NCI-H526 treated with DMSO at 0.1 percent for 48 hours (cell line): ENCODE data around the gene NGDN.
"Not testable (repeated sequence)": the region's sequence is repeated elsewhere in the genome, so short reads cannot be mapped to it uniquely, and the experiment has no call there.

Experiments used
- DNase-seq: peaks from one replicate; lab custom pipeline; 2025; lab: John Stamatoyannopoulos, UW

NGDN gene

DNA sequence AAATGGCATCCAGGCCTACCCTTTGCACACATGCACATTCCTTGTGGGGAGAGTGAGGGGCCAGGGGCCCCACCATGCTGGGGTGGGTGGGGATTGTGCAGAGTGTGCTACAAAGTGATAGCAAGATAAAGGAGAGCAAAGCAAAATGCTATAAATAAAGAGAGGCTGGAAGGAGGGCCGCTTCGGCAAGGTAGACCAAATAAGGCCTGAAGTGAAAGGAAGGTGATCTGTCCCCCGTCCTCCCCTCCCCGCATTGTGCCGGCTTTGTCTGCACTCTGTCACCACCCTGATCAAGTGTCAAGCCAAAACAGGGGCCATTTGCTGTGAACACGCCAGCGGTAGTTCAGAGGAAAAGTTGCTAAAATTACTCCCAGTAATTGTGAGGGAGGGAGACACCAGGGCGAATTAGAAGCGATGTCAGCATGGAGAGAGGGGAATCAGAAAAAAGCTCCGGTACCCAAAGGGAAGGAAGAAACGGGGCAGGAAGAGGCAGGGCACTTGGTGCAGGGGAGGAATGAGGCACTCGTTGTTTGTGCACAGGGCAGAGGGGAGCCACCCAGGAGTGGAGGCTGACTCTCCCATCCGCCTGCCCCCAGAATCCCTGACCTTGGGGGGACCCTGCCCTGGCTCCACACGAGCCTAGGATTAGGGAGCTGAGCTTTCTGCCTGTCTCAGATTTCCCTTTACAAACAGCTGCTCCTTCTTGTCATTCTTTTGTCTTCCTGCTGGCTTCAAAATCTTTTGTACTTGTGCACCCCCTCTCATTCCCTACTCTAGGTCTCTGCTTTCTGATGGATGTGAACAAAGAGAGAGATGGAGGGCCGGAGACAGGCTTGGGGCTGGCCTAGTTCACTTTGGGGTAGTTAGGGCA, 31.2 kb upstream of the NGDN start:
- no peak for DNase-seq

DNA sequence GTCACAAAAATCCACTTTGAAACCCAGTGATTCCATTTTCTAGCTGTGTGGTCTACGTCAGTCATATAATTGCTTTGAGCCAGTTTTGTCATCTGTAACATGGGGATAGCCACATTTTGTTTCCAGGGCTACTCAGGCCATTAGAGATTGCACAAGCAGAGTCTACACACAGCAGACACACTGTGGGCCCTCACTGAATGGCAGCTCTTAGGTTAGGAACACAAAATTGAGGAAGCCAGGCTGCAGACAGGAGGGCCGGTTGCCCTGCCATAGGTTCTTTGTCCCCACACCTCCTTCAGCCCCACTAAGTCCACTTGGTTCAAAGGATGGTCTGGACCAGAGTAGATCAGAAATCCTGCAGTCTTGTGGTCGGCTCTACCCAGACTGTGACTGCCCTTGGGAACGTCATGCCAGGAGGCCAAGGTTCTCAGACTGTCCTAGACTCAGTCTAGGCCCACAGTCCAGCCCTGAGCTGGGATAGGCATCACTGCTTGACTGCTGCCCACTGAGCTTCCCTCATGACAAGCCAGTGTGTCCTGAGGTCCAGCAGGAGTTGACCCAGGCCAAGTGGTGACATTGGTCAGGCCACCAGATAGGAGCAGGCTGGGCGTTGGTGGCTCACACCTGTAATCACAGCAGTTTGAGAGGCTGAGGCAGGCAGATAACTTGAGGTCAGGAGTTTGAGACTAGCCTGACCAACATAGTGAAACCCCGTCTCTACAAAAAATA, 30.2 kb upstream of the NGDN start:
- no peak for DNase-seq

DNA sequence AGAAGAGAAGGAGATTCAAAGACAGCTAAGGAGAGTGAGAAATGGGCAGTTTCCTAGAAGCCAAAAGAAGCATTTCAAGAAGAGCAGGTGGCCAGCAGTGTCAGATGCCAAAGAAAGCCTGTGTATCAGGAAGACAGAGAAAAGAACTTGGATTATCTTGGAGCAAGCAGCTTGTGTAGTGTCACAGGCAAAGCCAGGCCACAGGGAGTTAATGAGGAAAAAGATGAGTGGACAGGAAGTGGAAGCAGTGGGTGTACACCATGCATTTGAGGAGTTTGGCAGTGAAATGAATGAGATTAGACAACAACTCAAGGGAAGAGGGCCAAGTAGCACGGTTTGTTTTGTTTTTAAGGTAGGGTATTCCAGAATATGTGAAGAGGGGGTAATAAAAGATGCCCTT, 28.4 kb upstream of the NGDN start:
- DNase-seq: no peak

DNA sequence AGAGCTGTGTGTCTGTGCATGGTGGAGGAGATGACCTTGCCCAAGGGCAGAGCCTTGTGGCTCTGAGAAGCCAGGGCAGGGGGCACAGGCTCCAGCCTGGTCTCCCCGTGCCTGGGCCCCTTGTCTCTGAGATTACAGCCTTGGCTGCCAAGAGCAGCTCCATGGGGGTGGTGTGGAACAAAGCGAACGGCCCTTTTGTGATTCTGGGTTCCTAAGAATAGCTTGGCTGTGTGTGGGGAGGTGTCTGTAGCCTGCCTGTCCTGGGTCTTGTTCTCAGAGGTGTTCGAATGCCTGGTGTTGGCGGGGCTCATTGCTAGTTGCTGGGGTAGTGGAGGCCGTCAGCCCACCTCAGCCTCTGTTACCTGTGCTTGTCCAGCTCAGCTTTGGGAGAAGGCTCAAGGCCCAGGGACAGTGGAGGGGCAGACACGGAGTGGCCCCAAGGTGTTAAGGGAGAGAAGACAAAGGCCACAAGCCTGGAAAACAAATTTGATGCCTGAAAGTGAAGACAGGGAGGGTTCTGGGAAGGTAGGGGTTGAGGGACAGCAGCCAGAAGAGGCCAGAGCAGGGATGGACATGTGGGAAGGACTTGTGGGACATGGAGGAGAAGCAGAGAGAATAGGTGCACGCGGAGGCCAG, 26.7 kb upstream of the NGDN start:
- no peak for DNase-seq

DNA sequence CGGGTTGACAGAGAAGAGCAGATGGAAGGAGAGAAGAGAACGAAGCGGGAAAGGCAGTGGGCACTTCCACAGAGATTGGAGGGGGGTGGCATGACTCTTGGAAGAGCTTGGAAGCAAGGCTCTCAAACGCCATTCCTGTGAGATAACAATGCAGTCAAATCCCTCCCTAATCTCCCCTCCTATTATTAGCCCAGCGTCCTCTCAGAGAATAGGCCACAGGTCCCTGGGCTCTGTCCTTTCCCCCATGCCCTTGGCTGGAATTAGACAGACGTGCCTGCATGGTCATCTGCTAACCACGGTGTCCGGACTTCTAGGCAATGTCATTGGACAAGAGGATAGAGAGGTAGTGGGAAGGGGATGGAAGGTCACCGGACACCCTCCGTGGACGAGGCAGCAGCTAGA, 26.1 kb upstream of the NGDN start:
- no peak for DNase-seq

DNA sequence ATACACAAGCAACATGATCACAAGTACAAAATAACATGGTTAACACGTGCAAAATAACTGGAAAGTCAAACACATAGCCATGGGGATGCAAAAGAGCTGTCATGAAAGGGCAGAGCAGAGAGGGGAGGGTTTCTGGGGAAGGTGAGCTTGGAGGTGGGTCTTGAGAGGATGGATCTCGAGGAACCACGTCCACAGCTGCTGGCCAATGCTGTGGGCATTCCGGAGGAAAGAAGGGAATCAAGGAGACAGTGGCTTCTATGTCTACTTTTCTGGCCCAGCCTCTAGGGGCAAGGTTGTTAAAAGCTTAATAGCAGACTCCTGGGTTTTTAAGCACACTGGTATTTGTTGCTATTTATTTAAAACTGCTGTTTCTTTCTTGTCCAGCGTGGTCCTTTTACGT, 25.6 kb upstream of the NGDN start:
- no peak for DNase-seq

DNA sequence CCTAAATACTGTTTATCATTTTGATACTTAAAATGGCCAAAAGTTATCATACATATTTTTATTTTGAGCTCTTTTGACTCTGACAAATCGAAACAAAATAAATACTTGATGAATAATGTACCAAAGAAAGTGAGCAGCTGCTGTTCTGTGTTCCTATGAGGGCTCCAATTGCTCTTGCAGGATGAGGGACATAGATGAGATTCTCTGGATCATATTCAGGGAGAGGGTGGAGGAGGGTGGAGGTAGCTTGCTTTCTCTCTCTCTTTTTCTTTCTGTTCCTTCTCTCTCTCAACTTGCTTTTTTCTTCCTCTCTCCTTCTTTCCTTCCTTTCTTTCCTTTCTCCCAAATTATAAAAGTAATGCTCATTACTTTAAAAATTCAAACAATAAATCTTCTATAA, 25.2 kb upstream of the NGDN start:
- DNase-seq: no peak

DNA sequence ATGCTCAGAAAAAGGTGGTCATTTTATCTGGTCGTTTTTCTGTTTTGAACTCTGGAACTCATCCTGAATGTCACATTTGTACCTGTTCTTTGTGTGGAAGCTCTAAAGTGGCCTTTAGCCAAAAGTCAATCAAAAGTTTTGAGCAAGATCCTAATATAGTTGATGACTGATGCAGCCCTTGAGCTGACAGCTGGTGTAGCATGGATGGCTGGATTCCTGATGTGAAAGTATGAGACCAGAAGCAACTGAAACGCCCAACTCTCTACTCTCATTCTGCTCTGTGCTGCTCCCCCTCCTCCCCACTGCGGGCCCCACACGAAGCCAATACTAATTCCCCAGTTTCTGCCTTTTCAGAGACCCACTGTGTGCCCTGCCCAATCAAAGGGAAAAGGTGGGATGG, 23.7 kb upstream of the NGDN start:
- no peak for DNase-seq

DNA sequence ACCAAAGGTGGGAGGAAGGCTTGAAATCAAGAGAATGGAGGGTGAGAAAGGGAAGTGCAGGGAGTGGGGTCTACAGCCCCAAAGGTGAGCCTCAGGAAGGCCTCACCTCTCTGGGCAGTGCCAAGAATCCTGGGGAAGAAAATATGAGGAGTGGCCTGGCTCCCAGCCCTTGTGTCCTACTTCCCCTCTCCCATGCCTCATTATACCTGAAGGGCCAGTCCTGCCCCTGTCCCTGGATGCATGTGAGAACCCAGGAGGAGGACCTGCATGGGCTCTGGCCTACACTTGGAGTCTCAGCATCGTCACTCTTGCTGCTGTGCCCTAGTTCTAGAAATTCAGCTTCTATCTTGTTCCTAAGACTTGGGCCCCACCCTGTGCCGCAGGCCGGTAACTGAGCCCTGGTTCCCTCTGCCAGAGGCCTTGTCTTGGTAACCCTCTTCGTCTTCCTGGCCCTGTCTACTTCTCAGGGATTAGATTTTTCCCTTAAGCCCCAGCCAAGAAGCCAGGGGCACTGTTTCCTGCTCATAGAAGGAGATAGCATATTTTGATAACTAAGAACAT, 23.1 kb upstream of the NGDN start:
- DNase-seq: no peak

DNA sequence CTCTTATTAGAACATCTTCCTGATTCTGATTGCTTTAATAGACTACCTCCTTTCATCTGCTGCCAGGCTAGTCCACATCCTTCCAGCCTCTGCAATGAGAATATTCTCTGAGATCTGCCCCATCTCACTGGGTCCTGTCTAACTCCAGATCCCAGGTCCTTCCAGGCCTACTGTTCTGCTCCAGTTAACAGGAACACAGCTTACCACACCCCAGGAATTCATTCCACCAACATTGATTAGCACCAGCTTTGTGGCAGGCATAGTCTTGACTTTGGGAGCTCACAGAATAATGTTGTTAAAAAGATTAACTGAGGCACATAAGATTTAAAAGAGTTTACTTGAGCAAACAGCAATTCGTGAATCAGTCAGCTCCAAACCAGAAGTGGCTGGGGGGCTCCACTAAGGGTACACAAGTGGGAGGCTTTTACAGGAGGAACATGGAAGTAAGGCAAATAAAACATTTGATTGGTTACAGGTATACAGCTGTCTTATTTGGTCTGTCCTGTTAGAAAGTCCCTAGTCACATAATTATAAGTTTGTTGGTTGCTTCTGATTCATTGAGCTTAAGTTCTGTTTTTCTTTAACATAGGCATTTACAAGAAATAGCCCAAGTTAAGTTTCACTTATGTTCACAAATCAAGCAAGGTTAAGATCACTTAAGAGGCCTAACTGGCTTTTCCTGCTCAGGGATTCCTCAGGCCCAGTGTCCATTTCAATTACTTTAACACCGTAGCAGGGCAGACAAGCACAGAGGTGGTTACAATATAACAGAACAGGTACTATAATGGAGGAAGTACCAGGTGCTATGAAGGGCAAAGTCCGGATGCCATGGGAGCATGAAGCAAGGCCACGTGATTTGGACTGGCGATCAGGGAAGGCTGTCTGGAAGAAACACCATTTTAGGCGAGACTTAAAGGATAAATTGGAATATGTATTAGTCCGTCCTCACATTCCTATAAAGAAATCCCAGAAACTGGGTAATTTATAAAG, 21.8 kb upstream of the NGDN start:
- DNase-seq: no peak

DNA sequence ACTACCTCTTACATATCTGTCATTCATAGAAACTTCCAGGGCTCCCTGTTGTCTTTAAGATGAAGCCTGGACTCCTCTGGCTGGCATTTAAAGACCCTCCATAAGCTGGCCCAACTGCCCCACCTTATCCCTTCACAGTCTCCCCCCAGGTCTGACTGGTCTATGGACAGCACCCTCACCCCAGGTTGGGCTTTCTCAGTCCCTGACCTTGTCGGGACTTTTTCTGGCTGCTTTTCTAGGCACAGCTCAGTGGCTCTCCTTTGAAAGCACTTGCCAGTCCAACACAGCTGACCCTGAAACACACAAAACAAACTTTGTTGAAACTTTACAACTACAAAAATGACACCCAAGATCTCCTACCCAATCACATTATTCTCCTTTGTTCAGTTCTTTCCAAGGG, 20.2 kb upstream of the NGDN start:
- no peak for DNase-seq

DNA sequence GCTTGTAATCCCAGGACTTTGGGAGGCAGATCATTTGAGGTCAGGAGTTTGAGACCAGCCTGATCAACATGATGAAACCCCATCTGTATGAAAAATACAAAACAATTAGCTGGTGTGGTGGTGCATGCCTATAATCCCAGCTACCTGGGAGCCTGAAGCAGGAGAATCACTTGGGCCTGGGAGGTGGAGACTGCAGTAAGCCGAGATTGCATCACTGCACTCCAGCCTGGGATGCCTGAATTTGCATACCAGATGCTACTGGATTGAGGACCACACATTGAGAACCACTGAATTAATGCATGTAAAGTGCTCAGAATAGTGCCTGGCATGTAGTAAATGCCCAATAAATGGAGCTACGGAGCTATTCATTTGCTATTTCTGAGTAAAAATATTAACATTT, 19.1 kb upstream of the NGDN start:
- no peak for DNase-seq

DNA sequence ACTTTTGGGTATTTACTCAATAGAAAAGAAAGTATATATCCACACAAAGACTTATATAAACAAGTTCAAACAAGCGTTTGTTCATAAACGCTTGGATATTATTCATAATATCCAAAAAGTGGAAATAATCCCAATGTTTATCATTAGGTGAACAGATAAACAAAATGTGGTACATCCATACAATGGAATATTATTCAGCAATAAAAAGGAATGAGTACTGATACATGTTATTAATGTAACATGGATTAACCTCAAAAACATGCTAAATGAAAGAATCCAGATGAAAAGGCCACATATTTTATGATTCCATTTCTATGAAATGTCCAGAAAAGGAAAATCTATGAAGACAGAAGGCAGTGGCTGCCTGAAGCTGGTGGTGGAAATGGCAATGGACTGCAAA, 17.3 kb upstream of the NGDN start:
- no peak for DNase-seq

DNA sequence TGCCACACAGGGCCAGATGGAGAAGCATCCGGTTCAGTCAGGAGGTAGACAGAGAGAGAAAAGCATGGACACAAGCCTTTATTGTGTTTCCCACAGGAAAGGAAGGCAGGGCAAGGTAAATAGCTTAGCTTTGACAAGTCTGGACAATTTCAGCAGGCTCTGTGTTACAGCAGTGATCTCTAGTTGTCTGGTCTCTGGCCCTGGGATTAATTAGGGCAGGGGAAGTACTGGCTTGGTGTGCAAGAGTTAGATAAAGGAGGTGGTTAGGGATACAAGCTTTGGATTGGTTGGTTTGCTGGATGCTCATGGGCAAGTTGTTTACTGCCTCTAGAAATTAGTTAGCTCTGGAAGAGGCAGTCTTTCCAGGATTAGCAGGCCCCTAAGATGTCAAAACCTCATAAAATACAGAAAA, 15.1 kb upstream of the NGDN start:
- DNase-seq: no peak

DNA sequence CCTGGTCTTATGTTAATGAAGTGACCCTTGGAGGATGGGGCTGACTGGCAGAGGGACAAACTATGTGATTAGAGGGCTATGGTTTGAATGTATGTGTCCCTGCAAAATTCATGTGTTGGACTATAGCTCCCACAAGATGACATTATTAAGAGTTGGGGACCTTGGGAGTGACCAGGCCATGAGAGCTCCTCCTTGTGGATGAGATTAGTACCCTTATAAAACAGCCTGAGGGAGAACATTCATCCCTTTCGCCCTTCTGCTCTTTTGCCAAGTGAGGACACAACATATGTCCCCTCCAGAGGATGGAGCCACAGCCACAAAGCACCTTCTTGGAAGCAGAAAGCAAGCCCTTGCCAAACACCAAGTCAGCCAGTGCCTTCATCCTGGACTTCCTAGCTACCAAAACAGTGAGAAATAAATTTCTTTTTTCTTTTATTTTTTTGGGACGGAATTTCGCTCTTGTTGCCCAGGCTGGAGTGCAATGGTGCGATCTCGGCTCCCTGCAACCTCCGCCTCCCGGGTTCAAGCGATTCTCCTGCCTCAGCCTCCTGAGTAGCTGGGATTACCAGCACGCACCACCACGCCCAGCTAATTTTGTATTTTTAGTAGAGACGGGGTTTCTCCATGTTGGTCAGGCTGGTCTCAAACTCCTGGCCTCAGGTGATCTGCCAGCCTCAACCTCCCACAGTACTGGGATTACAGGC, 12.5 kb upstream of the NGDN start:
- DNase-seq: not testable (repeated sequence)

DNA sequence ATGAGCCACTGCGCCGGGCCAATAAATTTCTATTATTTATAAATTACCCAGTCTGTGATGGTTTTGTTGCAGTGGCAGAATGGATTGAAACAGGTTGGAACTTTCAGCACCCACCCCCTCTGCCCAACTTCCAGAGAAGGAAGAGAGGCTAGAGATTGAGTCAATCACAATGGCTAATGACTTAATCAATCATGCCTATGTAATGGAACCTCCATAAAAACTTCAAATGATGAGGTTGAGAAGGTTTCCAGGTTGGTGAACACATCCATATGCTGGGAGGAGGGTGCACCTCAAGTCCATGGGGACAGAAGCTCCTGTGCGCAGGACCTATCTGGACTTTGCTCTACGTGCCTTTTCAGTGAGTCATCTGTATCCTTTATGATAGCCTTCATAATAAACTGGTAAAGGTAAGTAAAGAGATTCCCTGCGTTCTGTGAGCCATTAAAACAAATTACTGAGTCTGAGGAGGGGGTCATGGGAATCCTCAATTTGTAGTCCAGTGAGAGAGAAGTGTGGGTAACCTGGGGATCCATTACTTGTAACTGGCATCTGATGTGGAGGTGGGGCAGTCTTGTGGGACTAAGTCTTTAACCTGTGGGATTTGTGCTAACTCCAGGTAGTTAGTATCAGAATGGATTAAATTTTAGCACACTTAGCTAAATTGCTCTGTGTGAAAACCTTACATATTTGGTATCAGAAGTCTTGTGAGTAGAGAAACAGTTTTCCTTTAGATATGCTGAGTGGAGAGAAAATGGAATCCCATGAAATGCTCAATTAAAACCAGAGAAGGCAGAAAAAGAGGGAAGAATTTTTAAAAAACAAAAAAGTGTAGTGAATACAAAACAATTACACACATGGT, 11.7 kb upstream of the NGDN start:
- no peak for DNase-seq

DNA sequence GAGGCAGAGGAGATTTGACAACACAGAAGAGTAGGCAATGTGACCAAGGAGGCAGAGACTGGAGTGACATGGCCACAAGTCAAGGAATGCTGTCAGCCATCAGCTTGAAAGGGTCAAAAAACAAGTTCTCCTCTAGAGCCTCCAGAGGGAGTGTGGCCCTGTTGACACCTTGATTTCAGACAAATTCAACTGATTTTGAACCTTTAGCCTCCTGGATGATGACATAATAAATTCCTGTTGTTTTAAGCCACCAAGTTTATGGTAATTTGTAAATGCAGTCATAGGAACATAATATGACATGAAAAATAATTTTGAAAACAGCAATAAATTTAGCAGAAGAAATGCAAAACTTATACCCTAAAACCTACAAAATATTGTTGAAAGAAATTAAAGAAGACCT, 8.5 kb upstream of the NGDN start:
- DNase-seq: no peak

DNA sequence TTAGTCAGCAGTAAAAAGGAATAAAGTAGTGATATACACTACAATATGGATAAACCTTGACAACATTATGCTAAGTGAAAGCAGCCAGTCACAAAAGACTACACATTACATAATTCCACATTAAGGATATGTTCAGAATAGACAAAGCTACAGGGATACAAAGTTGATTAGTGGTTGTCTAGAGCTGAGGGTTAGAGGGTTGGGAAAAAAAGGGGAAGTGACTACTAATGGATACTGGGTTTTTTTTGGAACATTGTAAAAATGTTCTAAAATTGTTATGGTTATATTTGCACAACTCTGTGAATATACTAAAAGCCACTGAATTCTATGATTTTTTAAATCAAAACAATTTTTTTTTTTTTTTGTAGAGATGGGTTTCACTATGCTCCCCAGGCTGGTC, 4.8 kb upstream of the NGDN start:
- no peak for DNase-seq

DNA sequence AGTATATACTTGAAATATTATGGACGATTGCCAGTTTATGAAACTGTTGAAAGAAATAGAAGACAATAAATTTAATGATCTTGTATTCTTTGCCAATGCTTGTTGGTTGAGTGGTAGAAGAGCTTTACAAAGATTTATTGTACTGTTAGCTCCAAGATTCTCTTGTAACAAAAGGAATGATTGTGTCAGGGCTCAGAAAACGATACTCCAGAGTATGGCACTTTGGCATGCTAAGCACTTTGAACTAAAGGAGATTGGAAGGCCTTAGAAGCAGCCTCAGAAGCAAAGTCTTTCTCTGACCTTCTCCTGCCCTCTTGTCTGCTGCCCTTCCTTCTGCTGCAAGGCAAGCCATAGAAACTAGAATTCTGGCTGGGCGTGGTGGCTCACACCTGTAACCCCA, 4.2 kb upstream of the NGDN start:
- DNase-seq: no peak

DNA sequence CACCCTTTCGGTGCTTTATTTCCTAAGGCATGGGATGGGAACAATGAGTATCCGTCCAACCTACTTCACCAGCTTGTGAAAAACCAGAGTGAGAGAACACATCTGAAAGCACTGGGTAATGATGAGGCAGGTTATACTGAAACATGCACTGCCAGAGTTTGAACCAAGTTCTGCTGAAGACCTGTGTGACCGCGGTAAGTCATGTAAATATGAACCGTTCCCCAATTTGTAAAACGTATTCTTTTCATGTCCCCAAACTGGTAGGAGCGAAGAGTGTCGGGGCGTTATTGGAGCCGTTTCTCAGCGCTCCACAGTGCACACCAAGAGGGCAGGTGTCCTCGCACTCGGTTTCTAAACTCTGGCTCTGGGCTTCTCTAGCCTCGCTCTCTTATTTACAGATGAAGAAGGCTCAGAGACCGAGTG, 788 bp upstream of the NGDN start:
- no peak for DNase-seq
